ENCODE data around the gene TCERG1L. TPM values are rescaled to one million over a fixed set of nuclear protein-coding genes. Genes with fewer than 3 reads are reported as not detected.

Gene TCERG1L
- total and polyA plus RNA-seq, 9 of the 15 experiments (the other 6 are each of a cell fraction or from before 2014, with no cell fraction given), result not detected

GRCh38 chr10:131077724-131078123 lies 233.8 kb downstream of the TCERG1L start (continued):
- TF ChIP-seq RREB1 (CRISPR knock-in tag; IDR thresholded peaks at IDR 0.05) (no peak), HDAC2 (IDR thresholded peaks at IDR 0.05) (no peak), NCOA6 (IDR thresholded peaks at IDR 0.05) (no peak), TCFL5 (CRISPR knock-in tag; conservative IDR thresholded peaks at IDR 0.05) (no peak)

- Histone ChIP-seq H3K9me3 (replicated peaks; ENCODE audit: control insufficient read depth, insufficient read depth, low read depth, low read length) (no peaks in the 10 kb centered on the region; the same call in 1 of the 2 replicates), H3K9me1 (ENCODE audit: control insufficient read depth, insufficient read depth, low read length) (no peaks in the 10 kb centered on the region), H3K27me3 (ENCODE audit: control insufficient read depth in 2 of 2, insufficient read depth in 2 of 2, low read length in 2 of 2) (peaks cover 0 to 7% of the 10 kb centered on the region in 2 experiments; a peak in 1 of 5 replicates), H3K4me1 (replicated peaks in 1 of 2; ENCODE audit: control insufficient read depth in 2 of 2, insufficient read depth in 2 of 2, low read length in 2 of 2) (no peaks in the 10 kb centered on the region), H3K9ac (ENCODE audit: insufficient read depth in 1 of 2, low read depth in 2 of 2, low read length in 2 of 2) (no peak overlapping the region), H3K79me2 (ENCODE audit: control insufficient read depth, insufficient read depth, low read length) (no peaks in the 10 kb centered on the region), H2AFZ (ENCODE audit: low read depth, low read length) (no peak overlapping the region), H3K36me3 (ENCODE audit: control insufficient read depth, insufficient read depth, low read length) (no peaks in the 10 kb centered on the region), H3K4me2 (ENCODE audit: insufficient read depth, low read length) (no peak overlapping the region), H3K4me3 (no peak overlapping the region), H3K27ac (ENCODE audit: extremely low read depth, low read depth, low read length) (no peak overlapping the region), H4K20me1 (replicated peaks; ENCODE audit: control insufficient read depth, insufficient read depth, low read length) (no peaks in the 10 kb centered on the region)
- BruUV-seq (replicated peaks), result no TSS peak
- ChIA-PET POLR2A (no interaction called here), CTCF (ENCODE audit: low intra/inter-chr PET ratio) (no interaction called here)
- WGBS (ENCODE audit: insufficient coverage, low coverage, missing lambda C conversion rate), result 3% methylated on average over 6 of the region's 6 CpGs
- intact Hi-C loops (cut with micrococcal nuclease) (no loop called here), in situ Hi-C loops (cut with MboI) (no loop called here)
- TF ChIP-seq ZNF77 (CRISPR knock-in tag; IDR thresholded peaks at IDR 0.05), result no peak
- no peak for TF ChIP-seq HNRNPLL (IDR thresholded peaks at IDR 0.05; ENCODE audit: low read depth, low read length, poor library complexity, severe bottlenecking)
- TF ChIP-seq L3MBTL2 (IDR thresholded peaks at IDR 0.05), result no peak
- no peak for TF ChIP-seq PRMT5 (CRISPR knock-in tag; IDR thresholded peaks at IDR 0.05)
- no peak for TF ChIP-seq ZNF347 (CRISPR knock-in tag; IDR thresholded peaks at IDR 0.05; ENCODE audit: low read depth)
- no peak for TF ChIP-seq EZH2 (IDR thresholded peaks at IDR 0.05; ENCODE audit: borderline replicate concordance, low read depth, low read length)
- TF ChIP-seq TAF15 (IDR thresholded peaks at IDR 0.05; ENCODE audit: low read depth, low read length), result no peak
- FAIRE-seq (no peak), ATAC-seq (no peak), DNase-seq (ENCODE audit: extremely low read depth in 1 of 4, low spot score in 3 of 4) (no peak)
These were observed 234.5 kb downstream of the TCERG1L start for GRCh38 chr10:131077031-131077430.
